CD4-positive, alpha-beta T cell treated with Interferon gamma for 1 hour (primary cell): ENCODE data around the gene NCBP3.
A peak's percentile ranks its signal among the peaks of the same experiment; 100 is the strongest.

ENCODE experiments used
- DNase-seq: peaks from one replicate; pipeline ENCODE4 v3.0.0-alpha.2; 2020

The NCBP3 gene

DNA sequence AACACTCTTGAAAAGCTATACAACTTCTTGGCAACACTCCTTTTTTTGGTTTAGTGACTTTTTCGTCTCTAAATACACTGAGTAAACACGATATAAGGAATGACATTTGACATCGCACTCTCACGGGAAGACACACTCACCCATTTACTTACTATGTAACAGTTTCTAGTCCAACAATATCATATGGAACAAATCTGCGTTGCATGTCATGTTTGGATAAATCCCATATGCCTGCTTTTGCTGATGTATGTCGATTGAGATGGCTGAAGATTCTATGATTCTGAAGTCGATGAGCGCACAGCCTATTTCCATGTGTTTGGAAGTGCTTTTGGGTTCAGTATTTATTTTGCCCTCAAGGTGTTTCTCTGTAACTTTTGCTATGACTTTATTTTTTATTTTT lies 63.3 kb downstream of the NCBP3 start:
- DNase-seq = no peak

DNA sequence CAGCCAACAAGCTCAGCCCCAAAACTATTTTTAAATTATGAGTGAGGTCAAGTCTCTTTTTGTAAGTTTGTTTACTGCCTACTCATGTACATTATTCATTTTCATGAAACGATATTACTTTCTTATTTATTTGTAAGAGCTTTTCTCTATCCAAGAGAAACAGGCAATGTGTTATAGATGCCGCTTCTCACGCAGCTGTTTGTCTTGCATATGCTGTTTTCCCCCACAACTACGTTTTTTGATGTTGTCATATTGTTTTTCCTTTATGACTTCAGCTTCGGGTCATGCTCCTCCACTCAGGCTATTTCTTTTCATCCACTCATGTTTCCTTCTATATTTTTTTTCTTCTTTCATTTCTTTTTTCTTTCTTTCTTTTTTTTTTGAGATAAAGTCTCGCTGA lies 65.1 kb downstream of the NCBP3 start:
- no peak for DNase-seq

DNA sequence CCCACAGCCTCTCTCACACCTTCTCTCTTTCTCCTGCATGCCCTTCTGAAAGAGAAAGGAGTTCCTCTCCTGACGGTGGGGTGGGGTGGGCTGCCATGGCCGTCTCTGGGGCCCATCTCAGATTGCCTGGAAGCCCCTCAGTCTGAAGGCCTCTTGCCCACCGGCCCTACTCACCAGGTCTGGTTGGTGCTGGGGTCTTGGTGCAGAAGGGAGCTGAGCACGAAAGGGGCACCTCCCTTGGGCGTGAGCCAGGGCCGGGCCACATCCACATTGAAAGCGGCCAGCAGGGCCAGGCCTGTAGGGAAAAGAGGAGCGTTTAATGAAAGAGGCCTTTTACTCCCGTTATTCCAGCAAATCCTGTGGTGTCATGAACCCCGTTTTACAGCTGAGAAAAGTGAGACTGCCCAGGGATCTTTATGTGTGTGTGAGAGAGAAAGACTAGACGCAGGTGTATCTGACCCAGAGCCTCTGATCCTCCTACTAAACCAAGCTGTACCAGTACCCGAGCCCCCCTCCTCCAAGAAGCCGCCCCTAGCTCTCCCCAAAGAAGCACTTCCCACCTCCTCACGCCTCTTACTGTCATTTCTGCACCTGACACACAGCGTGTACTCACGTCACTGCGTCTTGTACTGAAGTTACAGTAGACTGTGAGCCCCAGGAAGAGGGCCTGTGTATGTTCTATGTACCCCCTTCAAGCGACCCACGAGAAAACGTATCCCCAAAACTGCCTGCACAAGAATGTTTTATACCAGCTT lies 68.5 kb downstream of the NCBP3 start:
- no peak for DNase-seq

DNA sequence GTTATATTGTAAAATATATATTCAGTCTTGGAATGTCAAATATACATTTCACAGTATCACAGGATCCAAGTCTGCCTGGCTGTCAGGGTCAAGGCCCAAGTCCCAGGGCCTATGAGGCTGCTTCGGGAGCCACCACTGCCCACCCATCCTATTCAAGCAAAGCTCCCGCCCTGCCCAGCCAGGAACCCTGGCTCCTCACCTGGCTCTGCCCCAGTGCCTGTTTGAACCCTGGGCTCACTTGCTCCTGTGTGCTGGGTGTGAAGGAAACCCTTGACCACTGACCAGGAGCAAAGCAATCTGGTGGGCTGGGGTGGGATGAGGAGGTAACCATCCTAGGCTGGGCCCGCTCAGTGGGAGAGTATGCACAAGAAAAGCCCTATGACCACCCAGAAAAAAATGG lies 72.1 kb downstream of the NCBP3 start:
- no peak for DNase-seq

DNA sequence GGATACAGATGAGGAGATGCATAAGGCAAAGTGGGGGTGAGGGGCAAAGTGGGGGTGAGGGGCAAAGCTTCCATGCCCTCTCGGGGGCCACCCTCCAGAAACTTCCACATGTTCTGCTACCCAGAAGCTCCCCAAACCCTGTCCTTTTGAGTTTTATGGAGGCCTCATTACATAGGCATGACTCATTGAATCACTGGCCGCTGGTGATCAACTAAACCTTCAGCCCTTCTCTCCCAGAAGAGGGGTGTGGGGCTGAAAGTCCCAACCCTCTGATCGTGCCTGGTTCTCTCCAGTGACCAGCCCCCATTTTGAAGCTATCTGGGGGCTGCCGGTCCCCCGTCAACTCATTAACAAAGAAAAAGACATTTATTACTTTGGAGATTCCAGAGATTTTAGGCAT lies 72.5 kb downstream of the NCBP3 start:
- no peak for DNase-seq

DNA sequence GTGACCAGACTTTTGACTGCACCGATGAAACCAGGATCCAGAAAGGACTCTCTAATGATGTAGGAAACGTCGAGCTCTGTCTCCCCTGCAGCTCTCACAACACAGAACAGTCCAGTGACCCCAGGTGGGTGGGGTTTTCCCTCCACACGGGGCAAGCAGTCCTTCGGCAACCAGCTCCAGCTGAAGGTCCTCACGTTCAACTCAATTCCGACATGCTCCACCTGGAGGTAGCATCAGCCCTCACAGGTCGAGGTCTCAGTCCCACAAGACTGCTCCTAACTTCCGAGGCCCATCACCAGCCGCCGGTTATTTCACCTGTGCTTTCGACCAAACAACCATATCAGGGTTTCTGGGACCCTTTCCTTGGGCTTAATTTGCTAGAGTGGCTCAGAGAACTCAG lies 73.3 kb downstream of the NCBP3 start:
- no peak for DNase-seq

DNA sequence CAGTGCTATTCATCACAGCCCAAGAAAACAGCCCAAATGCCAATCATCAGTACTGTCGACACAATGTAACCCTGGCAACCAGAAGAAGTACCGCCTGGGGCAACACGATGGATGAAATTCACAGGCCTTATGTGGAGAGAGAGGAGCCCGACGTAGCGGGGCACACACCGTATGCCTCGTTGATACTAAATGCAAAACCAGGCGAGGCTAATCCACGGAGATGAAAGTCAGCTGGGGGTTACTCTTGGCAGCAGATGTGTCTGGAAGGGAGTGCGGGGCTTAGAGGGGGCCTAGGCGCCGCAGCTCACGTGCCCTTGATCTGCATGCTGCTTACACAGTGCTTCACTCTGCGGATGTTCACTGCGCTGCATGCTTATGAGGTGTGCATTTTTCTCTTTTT lies 74.9 kb downstream of the NCBP3 start:
- peak; percentile 18 for DNase-seq

DNA sequence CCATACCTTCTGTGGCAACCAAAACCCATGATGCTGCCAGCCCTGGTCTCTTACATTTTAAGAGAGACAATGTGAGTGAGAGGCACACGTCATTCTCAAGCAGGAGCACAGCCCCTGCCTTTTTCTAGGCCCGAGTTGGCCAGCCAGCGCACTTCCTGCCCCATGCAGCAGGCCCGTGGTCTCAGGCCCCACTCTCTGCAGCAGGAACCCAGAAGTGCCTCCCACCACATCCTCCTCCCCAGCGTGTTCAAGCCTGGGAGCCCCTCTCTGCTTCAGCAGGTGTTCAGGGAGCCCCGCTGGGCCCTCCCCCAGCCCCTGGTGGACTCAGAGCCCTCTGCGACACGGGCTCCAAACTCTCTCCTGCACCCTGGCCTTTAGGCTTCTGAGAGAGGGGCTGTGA lies 75.6 kb downstream of the NCBP3 start:
- DNase-seq = peak; percentile 58

DNA sequence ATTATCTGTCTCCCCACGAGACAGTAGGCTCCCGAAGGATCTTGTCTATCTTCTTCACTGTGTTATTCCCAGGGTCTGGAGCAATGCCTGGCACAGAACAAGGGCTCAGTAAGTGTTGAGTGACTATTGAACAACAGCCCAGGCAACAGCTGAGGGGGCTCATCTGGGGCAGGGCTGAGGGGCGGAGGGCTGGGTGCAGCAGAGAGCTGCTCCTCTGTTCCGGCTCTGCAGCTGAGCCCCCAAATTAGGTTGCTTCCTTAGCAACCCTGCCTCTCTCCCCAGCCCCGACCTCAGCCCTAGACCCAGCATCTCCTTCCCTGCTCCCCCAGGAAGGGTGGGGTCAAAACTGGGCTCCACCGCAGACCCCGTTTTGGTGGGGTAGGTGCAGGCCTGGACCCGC lies 77.3 kb downstream of the NCBP3 start:
- DNase-seq = no peak

DNA sequence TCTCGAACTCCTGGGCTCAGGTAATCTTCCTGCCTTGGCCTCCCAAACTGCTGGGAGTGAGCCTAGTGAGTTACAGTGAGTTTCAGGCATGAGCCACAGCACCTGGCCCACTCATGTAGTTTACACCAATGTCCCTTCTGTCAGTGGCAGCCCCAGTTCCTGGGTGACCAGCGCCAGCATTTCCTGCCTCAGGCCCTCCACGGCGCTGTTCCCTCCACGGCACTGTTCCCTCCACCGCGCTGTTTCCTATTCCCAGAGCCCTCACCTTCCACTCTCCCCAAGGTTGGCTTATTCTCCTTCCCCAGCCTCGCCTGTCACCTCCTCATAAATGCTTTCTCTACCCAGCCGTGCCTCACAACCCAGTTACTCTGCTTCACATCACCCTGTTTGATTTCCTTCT lies 77.7 kb downstream of the NCBP3 start:
- no peak for DNase-seq

DNA sequence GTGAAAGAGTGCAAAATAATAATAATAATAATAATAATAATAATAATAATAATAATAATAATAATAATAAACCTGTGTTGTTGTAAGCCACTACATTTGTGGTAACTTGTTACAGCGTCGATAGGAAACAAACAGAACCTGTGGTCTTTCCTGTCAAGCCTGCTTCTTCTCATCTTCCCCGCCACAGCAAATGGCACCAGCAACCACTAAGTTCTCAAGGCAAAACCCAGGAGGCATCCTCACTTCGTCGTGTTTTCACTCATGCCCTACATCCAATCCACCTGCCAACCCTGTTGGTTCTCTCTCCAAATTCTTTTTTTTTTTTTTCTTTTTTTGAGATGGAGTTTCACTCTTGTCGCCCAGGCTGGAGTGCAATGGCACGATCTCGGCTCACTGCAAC lies 79.3 kb downstream of the NCBP3 start:
- DNase-seq = no peak

DNA sequence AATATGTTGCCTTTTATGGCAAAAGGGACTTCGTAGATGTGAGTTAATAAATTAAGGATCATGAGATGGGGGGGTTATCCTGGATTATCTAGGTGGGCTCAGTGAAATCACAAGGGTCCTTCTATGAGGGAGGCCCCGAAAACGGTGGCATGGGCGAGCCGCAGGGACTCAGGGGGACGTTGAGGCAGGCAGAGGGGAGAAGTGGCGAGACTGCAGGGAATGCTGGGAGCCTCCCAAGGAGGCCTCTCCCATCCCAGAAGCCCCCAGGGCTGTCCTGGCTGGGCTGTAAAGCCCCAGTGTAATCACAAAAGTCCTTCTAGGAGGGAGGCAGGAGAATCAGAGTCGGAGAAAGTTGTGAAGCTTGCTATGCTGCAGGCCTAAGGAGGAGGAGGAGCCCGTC lies 80.1 kb downstream of the NCBP3 start:
- no peak for DNase-seq

DNA sequence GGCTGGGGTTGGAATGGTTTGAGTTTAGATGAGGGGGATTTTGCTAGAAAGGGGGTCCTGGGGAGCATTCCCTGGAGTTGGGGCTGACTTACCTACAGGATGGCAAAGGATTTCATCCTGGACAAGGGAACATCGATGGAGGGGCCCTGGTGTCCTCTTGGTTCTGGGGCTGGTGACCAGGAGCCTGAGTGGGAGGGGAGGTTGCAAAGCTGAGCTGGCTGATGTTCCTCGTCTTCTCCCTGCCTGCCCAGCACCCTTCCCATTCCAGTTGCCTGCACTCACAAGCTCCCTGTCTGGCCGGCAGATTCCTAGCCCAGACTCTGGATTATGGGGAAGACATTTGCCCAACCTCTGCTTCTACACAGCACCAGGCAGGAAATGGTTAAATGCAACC lies 82.3 kb downstream of the NCBP3 start:
- DNase-seq = no peak

DNA sequence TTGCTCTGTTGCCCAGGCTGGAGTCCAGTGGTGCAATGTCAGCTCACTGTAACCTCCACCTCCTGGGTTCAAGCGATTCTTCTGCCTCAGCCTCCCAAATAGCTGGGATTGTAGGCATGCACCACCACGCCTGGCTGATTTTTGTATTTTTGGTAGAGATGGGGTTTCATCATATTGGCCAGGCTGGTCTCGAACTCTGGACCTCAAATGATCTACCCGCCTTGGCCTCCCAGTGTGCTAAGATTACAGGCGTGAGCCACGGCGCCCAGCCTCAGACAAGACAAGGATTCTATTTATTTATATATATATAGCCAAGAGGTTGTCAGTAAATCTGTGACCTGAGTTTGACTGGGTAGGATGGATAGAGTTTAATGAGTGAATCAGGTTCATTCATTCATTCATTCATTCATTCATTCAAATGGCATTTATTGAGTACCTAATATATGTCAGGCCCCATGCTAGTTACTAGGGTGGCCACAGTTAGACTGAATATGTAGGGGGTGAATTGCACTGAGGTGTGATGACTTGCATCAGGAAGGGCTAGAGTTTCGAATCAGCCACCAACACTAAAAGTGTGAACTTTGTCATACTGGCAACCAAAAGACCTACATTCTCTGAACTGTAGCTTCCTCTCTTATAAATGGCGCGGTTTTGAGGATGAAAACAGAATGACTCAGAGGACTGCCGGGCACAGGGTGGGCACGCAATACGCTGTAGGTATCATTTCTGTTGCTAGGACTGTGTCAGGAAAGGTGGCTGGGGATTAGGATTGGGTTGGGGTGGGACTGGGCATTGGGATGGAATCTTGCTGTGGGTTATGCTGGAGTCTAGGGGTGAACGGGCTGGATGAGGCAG lies 82.9 kb downstream of the NCBP3 start:
- DNase-seq = peak; percentile 34

DNA sequence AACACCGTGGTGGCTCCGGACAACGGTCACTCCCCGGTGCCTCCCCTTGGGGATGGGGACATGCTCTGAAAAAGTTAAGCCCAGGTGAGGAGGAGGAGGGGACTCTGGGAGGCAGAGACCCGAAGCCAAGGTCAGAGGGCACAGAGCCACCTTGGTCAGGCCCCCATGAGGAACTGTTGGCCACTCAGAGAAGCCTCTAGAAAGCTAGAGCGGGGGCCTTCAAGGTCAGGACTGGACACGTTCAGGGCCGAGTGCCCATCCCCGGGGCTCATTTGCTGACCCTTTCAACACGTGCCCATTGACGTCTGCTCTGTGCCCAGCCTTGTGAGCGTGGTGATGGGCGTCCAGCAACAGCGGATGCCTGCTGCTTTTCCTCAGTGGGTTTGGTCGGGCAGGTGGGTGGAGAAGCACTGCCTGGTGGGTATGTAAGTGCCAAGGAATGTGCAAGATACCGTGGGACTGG lies 84.1 kb downstream of the NCBP3 start:
- no peak for DNase-seq

DNA sequence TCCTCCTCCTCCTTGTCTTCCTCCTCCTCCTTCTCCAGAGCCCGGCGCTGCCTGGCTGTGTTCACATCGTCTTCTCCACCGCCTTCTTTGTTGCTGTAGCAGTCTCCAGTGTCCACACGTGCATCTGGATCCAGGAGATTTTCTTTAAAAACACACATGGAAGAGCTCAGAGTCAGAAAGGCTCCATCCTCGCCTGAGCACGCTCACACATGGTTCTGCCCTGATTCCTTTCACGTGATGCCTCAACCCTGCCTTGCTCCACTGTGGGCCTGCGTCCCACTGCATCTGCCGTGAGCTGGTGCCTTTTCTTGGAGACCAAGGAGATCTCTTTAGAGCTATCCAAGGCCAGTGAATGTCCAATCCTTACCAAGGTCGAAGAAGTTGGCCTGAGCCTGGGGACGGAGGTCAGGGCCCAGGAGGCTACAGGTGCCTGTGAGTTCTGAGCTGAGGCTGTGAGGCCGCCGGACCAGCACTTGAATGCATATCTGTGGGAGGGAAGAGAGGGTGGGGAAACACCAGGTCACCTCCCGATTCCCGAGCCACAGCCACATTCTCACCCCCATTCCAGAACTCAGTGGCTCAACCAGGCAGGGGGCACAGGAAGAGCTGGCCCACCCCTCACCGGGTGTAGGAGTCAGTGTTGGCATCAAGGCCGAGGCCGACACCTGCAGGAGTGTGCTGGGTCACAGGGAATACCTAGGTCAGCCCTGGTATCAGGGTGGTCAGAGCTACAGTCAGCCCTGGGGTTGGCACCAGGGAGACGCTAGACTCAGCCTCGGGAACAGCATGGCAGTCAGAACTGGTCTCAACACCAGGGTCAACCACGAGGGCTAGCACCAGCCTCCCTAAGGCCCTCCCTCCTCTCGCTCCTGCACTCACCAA lies 84.8 kb downstream of the NCBP3 start:
- no peak for DNase-seq

DNA sequence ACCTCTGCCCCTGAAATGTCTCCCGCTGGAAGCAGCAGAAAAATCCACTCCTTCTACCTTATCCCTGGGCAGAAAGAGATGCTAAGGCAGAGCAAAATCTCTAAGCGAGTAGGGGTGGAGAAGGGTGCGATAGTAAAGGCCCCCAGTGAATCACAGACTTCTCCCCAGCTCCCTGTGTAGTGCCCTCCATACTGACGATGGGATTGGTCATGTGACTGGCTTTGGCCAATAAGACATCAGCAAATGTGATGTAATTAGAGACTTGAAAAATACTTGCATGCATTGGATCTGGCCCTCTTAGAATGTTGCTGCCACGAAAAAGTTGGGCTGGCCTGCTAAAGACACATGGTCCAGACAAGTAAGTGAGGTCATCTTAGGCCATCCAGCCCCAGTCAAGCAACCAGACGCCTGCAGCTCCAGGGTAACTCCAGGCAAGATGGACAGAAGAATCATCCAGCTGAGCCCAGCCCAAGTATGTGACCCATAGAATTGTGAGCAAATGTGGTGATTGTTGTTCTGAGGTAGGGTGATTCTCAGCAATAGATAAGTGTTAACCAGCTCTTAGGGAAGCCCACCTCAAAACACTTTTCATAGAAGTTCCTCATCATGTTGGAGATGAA lies 86.3 kb downstream of the NCBP3 start:
- DNase-seq = no peak

DNA sequence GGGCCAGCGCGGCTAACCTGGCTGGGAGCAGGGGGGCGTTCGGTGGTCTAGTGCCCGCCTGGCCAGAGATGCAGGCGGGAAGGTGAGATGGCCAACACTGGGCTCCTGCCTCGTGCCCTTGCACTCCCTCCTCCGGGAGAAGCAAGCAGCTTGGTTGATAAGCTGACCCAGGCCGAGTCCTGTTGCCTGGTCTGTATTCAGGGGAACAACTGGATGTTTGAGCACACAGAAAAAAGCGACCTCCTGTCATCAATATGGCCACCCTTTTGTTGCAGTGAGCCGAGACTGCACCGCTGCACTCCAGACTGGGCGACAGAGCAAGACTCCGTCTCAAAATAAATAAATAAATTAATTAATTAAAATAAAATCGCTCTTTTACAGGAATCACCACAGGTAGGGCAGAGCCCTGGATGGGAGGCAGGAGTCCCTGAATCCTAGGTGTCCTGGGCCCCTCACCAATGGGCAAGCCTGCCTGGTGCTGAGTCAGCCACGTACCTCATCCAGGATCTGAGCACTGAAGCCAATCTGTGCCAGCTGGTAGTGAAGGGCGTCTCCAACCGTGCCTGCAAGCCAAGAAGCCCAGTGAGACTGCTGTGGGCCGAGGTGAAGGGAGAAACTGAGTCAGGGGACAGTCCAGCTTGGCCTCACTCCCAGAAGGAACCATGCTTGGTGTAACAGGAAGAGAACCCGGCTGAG lies 90.6 kb downstream of the NCBP3 start:
- no peak for DNase-seq

DNA sequence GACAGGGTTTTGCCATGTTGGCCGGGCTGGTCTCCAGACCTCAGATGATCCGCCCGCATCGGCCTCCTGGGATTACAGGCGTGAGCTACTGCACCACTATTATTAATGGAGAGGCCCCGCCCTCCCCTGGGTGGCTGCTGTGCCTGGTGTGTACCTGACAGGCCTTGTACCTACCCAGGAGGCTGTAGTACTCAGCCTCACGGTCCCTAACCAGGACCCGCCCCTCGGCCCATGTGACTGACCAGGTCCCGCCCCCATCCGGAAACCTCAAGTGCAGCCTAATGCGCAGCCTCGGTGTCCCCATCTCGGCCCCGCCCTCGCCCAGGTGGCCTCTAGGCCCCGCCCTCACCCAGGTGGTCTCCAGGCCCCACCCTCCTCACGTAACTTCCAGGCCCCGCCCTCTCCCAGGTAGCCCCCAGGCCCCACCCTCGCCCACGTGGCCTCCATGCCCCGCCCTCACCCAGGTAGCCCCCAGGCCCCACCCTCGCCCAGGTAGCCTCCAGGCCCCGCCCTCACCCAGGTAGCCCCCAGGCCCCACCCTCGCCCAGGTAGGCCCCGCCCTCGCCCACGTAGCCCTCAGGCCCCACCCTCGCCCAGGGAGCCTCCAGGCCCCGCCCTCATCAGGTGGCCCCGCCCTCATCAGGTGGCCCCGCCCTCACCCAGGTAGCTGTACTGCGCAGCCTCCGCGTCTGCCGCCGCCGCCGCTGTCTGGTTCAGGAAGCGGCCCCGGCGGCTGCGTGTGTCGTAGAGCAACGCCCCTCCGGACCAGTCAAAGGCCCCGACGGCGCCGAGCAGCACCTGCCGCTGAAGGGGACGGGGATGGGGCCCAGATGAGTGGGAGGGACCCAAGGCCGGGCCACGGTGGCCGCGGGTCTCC lies 91.3 kb downstream of the NCBP3 start:
- peak; percentile 86 for DNase-seq

DNA sequence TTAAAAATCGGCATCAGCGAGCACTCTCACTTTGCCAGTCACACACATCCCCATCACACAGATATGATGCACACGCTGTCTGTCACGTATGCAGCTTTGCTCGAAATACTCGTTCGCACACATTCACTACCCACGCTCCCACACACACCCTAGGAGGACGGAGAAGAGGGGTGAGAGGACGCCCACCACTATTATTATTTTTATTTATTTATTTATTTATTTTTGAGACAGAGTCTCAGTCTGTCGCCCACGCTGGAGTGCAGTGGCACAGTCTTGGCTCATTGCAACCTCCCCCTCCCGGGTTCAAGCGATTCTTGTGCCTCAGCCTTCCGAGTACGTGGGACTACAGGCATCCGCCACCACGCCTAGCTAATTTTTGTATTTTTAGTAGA lies 92.0 kb downstream of the NCBP3 start:
- no peak for DNase-seq

DNA sequence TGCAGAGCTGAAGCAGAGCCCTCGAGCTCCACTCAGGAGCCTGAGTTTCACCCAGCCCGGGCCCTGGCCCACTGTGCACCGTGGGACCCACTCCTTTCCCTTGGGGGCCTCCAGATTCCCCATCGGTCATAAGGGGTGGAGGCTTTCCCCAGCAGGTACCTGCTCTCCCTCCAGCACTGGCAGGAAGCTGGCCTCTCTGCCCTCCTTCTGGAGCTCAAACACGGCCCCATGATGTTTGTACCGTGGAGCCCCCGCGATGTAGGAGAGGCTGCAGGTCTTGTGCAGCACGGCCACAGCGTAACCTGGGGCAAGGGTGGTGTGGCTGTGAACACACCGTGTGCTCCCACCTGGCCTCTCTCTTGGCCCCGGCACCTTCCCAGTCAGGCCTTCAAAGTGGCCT lies 92.4 kb downstream of the NCBP3 start:
- no peak for DNase-seq
